HEK293T (cell line): ENCODE measurements around the gene LRRC51.

Experiments used
- ARNT ChIP-seq: fragments of 450-650 bp; IDR thresholded peaks from 2 replicates; pipeline ENCODE4 v1.6.1; 2017; ENCODE audit warnings: mild to moderate bottlenecking
- BHLHE40 ChIP-seq: fragments of 450-650 bp; IDR thresholded peaks from 2 replicates; pipeline ENCODE4 v1.6.1; 2016; ENCODE audit warnings: mild to moderate bottlenecking, moderate library complexity, borderline replicate concordance
- CTBP1 ChIP-seq: fragments of 450-650 bp; IDR thresholded peaks from 2 replicates; pipeline ENCODE4 v1.6.1; 2016; ENCODE audit warnings: borderline replicate concordance
- ELF4 ChIP-seq: fragments of 450-650 bp; IDR thresholded peaks from 2 replicates; pipeline ENCODE4 v1.6.1; 2017; ENCODE audit warnings: antibody characterized with exemption
- FOXA1 ChIP-seq: fragments of 450-650 bp; IDR thresholded peaks from 2 replicates; pipeline ENCODE4 v1.6.1; 2016; ENCODE audit warnings: mild to moderate bottlenecking
- FOXK2 ChIP-seq: fragments of 450-650 bp; IDR thresholded peaks from 2 replicates; pipeline ENCODE4 v1.6.1; 2016; ENCODE audit warnings: mild to moderate bottlenecking
- FOXM1 ChIP-seq: fragments of 450-650 bp; IDR thresholded peaks from 2 replicates; pipeline ENCODE4 v1.6.1; 2017; ENCODE audit warnings: mild to moderate bottlenecking, borderline replicate concordance
- HDGF ChIP-seq: fragments of 450-650 bp; IDR thresholded peaks from 2 replicates; pipeline ENCODE4 v1.6.1; 2017; ENCODE audit warnings: antibody characterized with exemption, borderline replicate concordance
- NFRKB ChIP-seq: fragments of 450-650 bp; IDR thresholded peaks from 2 replicates; pipeline ENCODE4 v1.6.1; 2016; ENCODE audit warnings: mild to moderate bottlenecking, moderate library complexity
- SP1 ChIP-seq: fragments of 450-650 bp; IDR thresholded peaks from 2 replicates; pipeline ENCODE4 v1.6.1; 2017
- SUZ12 ChIP-seq: fragments of 450-650 bp; IDR thresholded peaks from 2 replicates; pipeline ENCODE4 v1.6.1; 2016; ENCODE audit warnings: mild to moderate bottlenecking
- TARDBP ChIP-seq: fragments of 450-650 bp; IDR thresholded peaks from 2 replicates; pipeline ENCODE4 v1.6.1; 2016
- ZNF384 ChIP-seq: fragments of 450-650 bp; IDR thresholded peaks from 2 replicates; pipeline ENCODE4 v1.6.1; 2016
- TF ChIP-seq, protein P1 (sequence below): fragments of 450-650 bp; IDR thresholded peaks from 2 replicates; pipeline ENCODE4 v1.6.1; 2016

DNA sequence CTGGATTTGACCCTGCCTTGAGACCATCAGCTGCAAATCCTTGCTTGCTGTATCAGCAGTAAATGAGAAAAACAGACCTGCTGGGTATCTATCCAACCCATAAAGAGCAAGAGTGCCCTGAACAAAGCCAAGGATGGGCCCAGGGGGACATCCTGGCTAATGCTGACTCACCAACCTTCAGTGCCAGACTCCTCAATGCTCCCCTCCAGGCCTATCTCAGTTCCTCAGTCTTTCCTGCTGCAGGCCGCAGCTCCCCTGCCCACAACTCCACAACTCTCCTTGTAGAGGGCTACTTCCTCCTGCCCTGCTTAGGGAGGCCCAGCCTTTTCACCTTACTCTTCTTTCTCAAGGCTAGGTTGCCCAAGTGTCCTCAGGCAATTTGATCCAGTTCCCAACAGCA, 19.8 kb downstream of the LRRC51 start:
- TF ChIP-seq CTBP1 (no peak), FOXM1 (no peak), NFRKB (no peak), SP1 (no peak), ELF4 (no peak), ARNT (no peak), FOXK2 (no peak), HDGF (no peak), TARDBP (no peak), FOXA1 (no peak), ZNF384 (no peak), SUZ12 (no peak), BHLHE40 (no peak)
- TF ChIP-seq, protein P1, sequence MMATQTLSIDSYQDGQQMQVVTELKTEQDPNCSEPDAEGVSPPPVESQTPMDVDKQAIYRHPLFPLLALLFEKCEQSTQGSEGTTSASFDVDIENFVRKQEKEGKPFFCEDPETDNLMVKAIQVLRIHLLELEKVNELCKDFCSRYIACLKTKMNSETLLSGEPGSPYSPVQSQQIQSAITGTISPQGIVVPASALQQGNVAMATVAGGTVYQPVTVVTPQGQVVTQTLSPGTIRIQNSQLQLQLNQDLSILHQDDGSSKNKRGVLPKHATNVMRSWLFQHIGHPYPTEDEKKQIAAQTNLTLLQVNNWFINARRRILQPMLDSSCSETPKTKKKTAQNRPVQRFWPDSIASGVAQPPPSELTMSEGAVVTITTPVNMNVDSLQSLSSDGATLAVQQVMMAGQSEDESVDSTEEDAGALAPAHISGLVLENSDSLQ = no peak
